ENCODE results near the gene PRKCZ. TPM values are rescaled to one million over a fixed set of nuclear protein-coding genes. Genes with fewer than 3 reads are reported as not detected.

PRKCZ gene
- total RNA-seq, 1 experiment from 2014 or later = 36.0 TPM

- intact Hi-C loops (cut with micrococcal nuclease; ENCODE audit: unreplicated experiment) = no loop called here
- no peaks in the 10 kb centered on the region for H3K36me3 ChIP-seq (ENCODE audit: low read depth)
Observed at GRCh38 chr1:2056955-2057590, 6.9 kb downstream of the PRKCZ start.

DNA sequence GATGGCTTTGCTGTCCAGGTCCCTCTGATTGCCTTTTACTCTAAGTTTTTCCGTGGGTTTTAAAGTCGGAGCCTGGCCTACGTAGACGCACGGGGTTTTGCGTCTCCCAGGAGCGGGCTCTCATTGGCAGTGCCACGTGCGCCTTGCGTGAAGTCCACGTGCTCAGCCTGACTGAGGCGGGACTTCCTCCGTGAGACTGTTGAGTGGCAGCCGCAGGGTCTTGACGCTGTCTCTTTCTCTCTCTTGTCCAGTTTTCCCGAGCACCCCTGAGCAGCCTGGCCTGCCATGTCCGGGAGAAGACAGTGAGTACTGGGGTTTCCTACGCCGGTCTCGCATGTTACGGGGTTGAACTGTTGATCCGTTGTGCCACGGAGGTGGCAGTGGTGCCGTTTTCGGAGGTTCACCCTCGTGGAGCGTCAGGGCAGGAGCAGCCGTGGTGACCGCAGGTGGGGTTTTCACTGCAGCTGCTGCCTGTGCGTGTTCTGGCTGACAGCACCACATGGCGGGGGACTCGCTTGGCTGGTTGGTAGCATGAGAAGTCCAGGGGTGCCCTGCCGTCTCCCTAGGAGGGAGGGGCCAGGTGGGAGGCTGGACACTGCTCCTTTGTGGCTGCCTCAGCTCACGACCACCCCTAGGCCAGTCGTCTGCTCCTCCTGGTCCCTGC lies 9.2 kb downstream of the PRKCZ start:
- no peaks in the 10 kb centered on the region for H3F3A ChIP-seq (ENCODE audit: insufficient read depth, low read depth)
- no peaks in the 10 kb centered on the region for H3K27me3 ChIP-seq (ENCODE audit: insufficient read depth, low read depth)
- no peaks in the 10 kb centered on the region for H3K9me3 ChIP-seq (ENCODE audit: insufficient read depth, low read depth)
- intact Hi-C loops (cut with micrococcal nuclease; ENCODE audit: unreplicated experiment) = no loop called here
- POLR2A ChIA-PET (ENCODE audit: unreplicated experiment) = no interaction called here
- no peaks in the 10 kb centered on the region for H3K4me1 ChIP-seq (replicated peaks; ENCODE audit: insufficient read depth)
- H3K4me2 ChIP-seq = no peak overlapping the region
- no peak overlapping the region for H2AFZ ChIP-seq
- no peaks in the 10 kb centered on the region for H3K9me2 ChIP-seq (ENCODE audit: insufficient read depth)
- H4K20me1 ChIP-seq (ENCODE audit: insufficient read depth) = no peaks in the 10 kb centered on the region
- no peak overlapping the region for H3K27ac ChIP-seq
- TF ChIP-seq EZH2 (IDR thresholded peaks at IDR 0.05; ENCODE audit: low read depth) = no peak
- H3K36me3 ChIP-seq (ENCODE audit: low read depth) = no peaks in the 10 kb centered on the region
- no peak overlapping the region for H3K4me3 ChIP-seq
- BruUV-seq (replicated peaks) = no TSS peak
- no peaks in the 10 kb centered on the region for H3K79me2 ChIP-seq (ENCODE audit: low read depth)
- DNase-seq = no peak
- CTCF ChIA-PET = no interaction called here

More at GRCh38 chr1:2056955-2057590, 6.9 kb downstream of the PRKCZ start:
- Histone ChIP-seq H3K27me3 (ENCODE audit: insufficient read depth, low read depth) (no peaks in the 10 kb centered on the region), H3K4me3 (no peak overlapping the region), H3K4me1 (replicated peaks; ENCODE audit: insufficient read depth) (no peaks in the 10 kb centered on the region), H2AFZ (no peak overlapping the region), H3K9me2 (ENCODE audit: insufficient read depth) (no peaks in the 10 kb centered on the region), H3K79me2 (ENCODE audit: low read depth) (no peaks in the 10 kb centered on the region), H4K20me1 (ENCODE audit: insufficient read depth) (no peaks in the 10 kb centered on the region), H3F3A (ENCODE audit: insufficient read depth, low read depth) (no peaks in the 10 kb centered on the region), H3K27ac (no peak overlapping the region), H3K4me2 (no peak overlapping the region), H3K9me3 (ENCODE audit: insufficient read depth, low read depth) (no peaks in the 10 kb centered on the region)
- DNase-seq = no peak
- no TSS peak for BruUV-seq (replicated peaks)
- CTCF ChIA-PET = no interaction called here
- POLR2A ChIA-PET (ENCODE audit: unreplicated experiment) = no interaction called here
- TF ChIP-seq EZH2 (IDR thresholded peaks at IDR 0.05; ENCODE audit: low read depth) (no peak), CTCF (conservative IDR thresholded peaks at IDR 0.05) (no peak)

- ChIA-PET POLR2A (ENCODE audit: unreplicated experiment) (no interaction called here), CTCF (no interaction called here)
- H3K9me3 ChIP-seq (ENCODE audit: insufficient read depth, low read depth) = no peaks in the 10 kb centered on the region
- H3K4me2 ChIP-seq = no peak overlapping the region
- no peak overlapping the region for H3K4me3 ChIP-seq
- intact Hi-C loops (cut with micrococcal nuclease; ENCODE audit: unreplicated experiment) = no loop called here
- DNase-seq = no peak
- H2AFZ ChIP-seq = no peak overlapping the region
- no peaks in the 10 kb centered on the region for H3K36me3 ChIP-seq (ENCODE audit: low read depth)
- no peaks in the 10 kb centered on the region for H3K4me1 ChIP-seq (replicated peaks; ENCODE audit: insufficient read depth)
- H3K79me2 ChIP-seq (ENCODE audit: low read depth) = no peaks in the 10 kb centered on the region
- no peak for TF ChIP-seq CTCF (conservative IDR thresholded peaks at IDR 0.05)
- no peak for TF ChIP-seq EZH2 (IDR thresholded peaks at IDR 0.05; ENCODE audit: low read depth)
- H3K27ac ChIP-seq = no peak overlapping the region
- H3K9me2 ChIP-seq (ENCODE audit: insufficient read depth) = no peaks in the 10 kb centered on the region
- no peaks in the 10 kb centered on the region for H3K27me3 ChIP-seq (ENCODE audit: insufficient read depth, low read depth)
- no peaks in the 10 kb centered on the region for H3F3A ChIP-seq (ENCODE audit: insufficient read depth, low read depth)
- BruUV-seq (replicated peaks) = no TSS peak
- no peaks in the 10 kb centered on the region for H4K20me1 ChIP-seq (ENCODE audit: insufficient read depth)
Observed at GRCh38 chr1:2060072-2060471, 9.9 kb downstream of the PRKCZ start.

Measured in PC-9 (cell line).